ENCODE measurements around the gene ZNF563.
"Not testable (repeated sequence)": the region's sequence is repeated elsewhere in the genome, so short reads cannot be mapped to it uniquely, and the experiment has no call there.

Gene ZNF563

GRCh38 chr19:12333162-12334159 is at the start of gene ZNF563:
Gene ZNF563, minus strand, starts transcription at chr19:12333633. Its CDS starts 151 bp downstream, at chr19:12333482.
- DNase-seq (ENCODE audit: low spot score) = peak; percentile 99

GRCh38 chr19:12380444-12380737 is 47.0 kb upstream of the ZNF563 start:
- no peak for DNase-seq (ENCODE audit: low spot score)

- no peak for DNase-seq (ENCODE audit: low spot score)
These were observed 46.5 kb upstream of the ZNF563 start for GRCh38 chr19:12379732-12380443.

- DNase-seq (ENCODE audit: low spot score) = no peak
These were observed 40.6 kb upstream of the ZNF563 start for GRCh38 chr19:12374026-12374425.

- peak; percentile 99 for DNase-seq (ENCODE audit: low spot score)
These were observed 32.1 kb upstream of the ZNF563 start, which contains the start of gene ZNF442 for GRCh38 chr19:12365236-12366162. Gene ZNF442, minus strand, starts transcription at chr19:12365683. Its CDS starts 2,052 bp downstream, at chr19:12363631.

- DNase-seq (ENCODE audit: low spot score) = peak; percentile 6
These were observed 31.2 kb upstream of the ZNF563 start for GRCh38 chr19:12364391-12365235.

GRCh38 chr19:12362236-12362635 is 28.8 kb upstream of the ZNF563 start:
- DNase-seq (ENCODE audit: low spot score) = not testable (repeated sequence)

- DNase-seq (ENCODE audit: low spot score) = no peak
These were observed 19.9 kb upstream of the ZNF563 start for GRCh38 chr19:12353375-12353774.

GRCh38 chr19:12350890-12351197 is 17.4 kb upstream of the ZNF563 start:
- DNase-seq (ENCODE audit: low spot score) = no peak

GRCh38 chr19:12350185-12350889 is 16.9 kb upstream of the ZNF563 start:
- no peak for DNase-seq (ENCODE audit: low spot score)

- DNase-seq (ENCODE audit: low spot score) = no peak
These were observed 13.5 kb upstream of the ZNF563 start for GRCh38 chr19:12346896-12347295.

- no peak for DNase-seq (ENCODE audit: low spot score)
These were observed 11.8 kb upstream of the ZNF563 start for GRCh38 chr19:12345197-12345596.

GRCh38 chr19:12331211-12331941 is 2.1 kb downstream of the ZNF563 start:
- DNase-seq (ENCODE audit: low spot score) = no peak

- DNase-seq (ENCODE audit: low spot score) = no peak
These were observed 3.1 kb downstream of the ZNF563 start for GRCh38 chr19:12330340-12330739.

- no peak for DNase-seq (ENCODE audit: low spot score)
These were observed 7.7 kb downstream of the ZNF563 start for GRCh38 chr19:12325690-12326089.

GRCh38 chr19:12318782-12319413 is 14.5 kb downstream of the ZNF563 start:
- no peak for DNase-seq (ENCODE audit: low spot score)

GRCh38 chr19:12314553-12314952 is 18.9 kb downstream of the ZNF563 start:
- no peak for DNase-seq (ENCODE audit: low spot score)

- not testable (repeated sequence) for DNase-seq (ENCODE audit: low spot score)
These were observed 24.5 kb downstream of the ZNF563 start for GRCh38 chr19:12308891-12309290.

GRCh38 chr19:12295191-12295590 is 38.2 kb downstream of the ZNF563 start:
- DNase-seq (ENCODE audit: low spot score) = no peak
